A673 (cell line): ENCODE data around the gene ASIC3. TPM values are rescaled to one million over a fixed set of nuclear protein-coding genes. Genes with fewer than 3 reads are reported as not detected.

Experiments used
- BruUV-seq: library from RNA; stranded (reverse); fragments of 400-500 nt; replicated peaks from 2 replicates; lab custom pipeline; 2021; lab: Mats Ljungman, UMichigan
- CTCF ChIA-PET: fragments of 300-600 bp; sonication (Branson Sonifier 250); formaldehyde crosslinking; loops from one replicate; lab custom pipeline; 2022; ENCODE audit warnings: antibody characterized with exemption; lab: Charles Lee
- POLR2A ChIA-PET: fragments of 300-600 bp; sonication (Branson Sonifier 250); formaldehyde crosslinking; loops from one replicate; lab custom pipeline; 2022; ENCODE audit warnings: antibody characterized with exemption; ENCODE audit not compliant: low non-redundant PET; lab: Charles Lee
- DNase-seq: peaks from one replicate; pipeline ENCODE4 v3.0.0-alpha.2; 2015; ENCODE audit warnings: low spot score
- H3K27ac ChIP-seq: fragments of 200-600 bp; sonication (generic); 2 replicates; pipeline ENCODE4 v1.5.1; 2016; ENCODE audit warnings: mixed run types, low read depth, mild to moderate bottlenecking, mixed read lengths, antibody characterized with exemption, low read length; ENCODE audit not compliant: poor library complexity, severe bottlenecking
- H3K27me3 ChIP-seq: fragments of 200-600 bp; sonication (generic); replicated peaks from 2 replicates; pipeline ENCODE4 v1.6.1; 2017; ENCODE audit warnings: mixed run types, low read depth, mild to moderate bottlenecking, mixed read lengths, antibody characterized with exemption, low read length; ENCODE audit not compliant: insufficient read depth, poor library complexity
- H3K36me3 ChIP-seq: fragments of 200-600 bp; sonication (generic); 2 replicates; pipeline ENCODE4 v1.6.1; 2016; ENCODE audit warnings: mixed run types, mild to moderate bottlenecking, mixed read lengths, antibody characterized with exemption, low read length; ENCODE audit not compliant: insufficient read depth, poor library complexity, severe bottlenecking
- H3K4me1 ChIP-seq: fragments of 200-600 bp; sonication (generic); 2 replicates; pipeline ENCODE4 v1.6.1; 2017; ENCODE audit warnings: mixed run types, mild to moderate bottlenecking, mixed read lengths, antibody characterized with exemption, low read length; ENCODE audit not compliant: insufficient read depth, poor library complexity, severe bottlenecking
- H3K4me3 ChIP-seq: fragments of 200-600 bp; sonication (generic); 2 replicates; pipeline ENCODE4 v1.5.1; 2016; ENCODE audit warnings: low read depth, mixed run types, mild to moderate bottlenecking, mixed read lengths, low read length; ENCODE audit not compliant: poor library complexity, severe bottlenecking
- H3K9me3 ChIP-seq: fragments of 200-600 bp; sonication (generic); 2 replicates; pipeline ENCODE4 v1.6.1; 2016; ENCODE audit warnings: mixed run types, low read depth, mild to moderate bottlenecking, mixed read lengths, antibody characterized with exemption, low read length; ENCODE audit not compliant: poor library complexity, severe bottlenecking
- EZH2 ChIP-seq: fragments of 200-600 bp; sonication (generic); IDR thresholded peaks from 2 replicates; pipeline ENCODE4 v1.6.1; 2017; ENCODE audit warnings: borderline replicate concordance, low read depth, mild to moderate bottlenecking, mixed read lengths, antibody characterized with exemption, low read length; ENCODE audit not compliant: poor library complexity, severe bottlenecking
- intact Hi-C: fragments of 100-400 bp; cut with micrococcal nuclease; formaldehyde crosslinking; loops from one replicate; pipeline ENCODE4 v1.10.0; 2022; ENCODE audit not compliant: unreplicated experiment
- total RNA-seq: library from RNA; stranded (reverse); gene quantifications from 2 replicates; pipeline ENCODE4 v1.2.3, GENCODE V29; 2021
- TF ChIP-seq, protein P1 (sequence below): fragments of 300-800, 200-600 bp; sonication (generic); conservative IDR thresholded peaks from 2 replicates; pipeline ENCODE4 v1.5.1; 2017; ENCODE audit warnings: low read depth, mild to moderate bottlenecking, antibody characterized with exemption, low read length, moderate library complexity, mixed read lengths

ASIC3 gene
- total RNA-seq, 1 experiment from 2014 or later = 4.5 TPM

DNA sequence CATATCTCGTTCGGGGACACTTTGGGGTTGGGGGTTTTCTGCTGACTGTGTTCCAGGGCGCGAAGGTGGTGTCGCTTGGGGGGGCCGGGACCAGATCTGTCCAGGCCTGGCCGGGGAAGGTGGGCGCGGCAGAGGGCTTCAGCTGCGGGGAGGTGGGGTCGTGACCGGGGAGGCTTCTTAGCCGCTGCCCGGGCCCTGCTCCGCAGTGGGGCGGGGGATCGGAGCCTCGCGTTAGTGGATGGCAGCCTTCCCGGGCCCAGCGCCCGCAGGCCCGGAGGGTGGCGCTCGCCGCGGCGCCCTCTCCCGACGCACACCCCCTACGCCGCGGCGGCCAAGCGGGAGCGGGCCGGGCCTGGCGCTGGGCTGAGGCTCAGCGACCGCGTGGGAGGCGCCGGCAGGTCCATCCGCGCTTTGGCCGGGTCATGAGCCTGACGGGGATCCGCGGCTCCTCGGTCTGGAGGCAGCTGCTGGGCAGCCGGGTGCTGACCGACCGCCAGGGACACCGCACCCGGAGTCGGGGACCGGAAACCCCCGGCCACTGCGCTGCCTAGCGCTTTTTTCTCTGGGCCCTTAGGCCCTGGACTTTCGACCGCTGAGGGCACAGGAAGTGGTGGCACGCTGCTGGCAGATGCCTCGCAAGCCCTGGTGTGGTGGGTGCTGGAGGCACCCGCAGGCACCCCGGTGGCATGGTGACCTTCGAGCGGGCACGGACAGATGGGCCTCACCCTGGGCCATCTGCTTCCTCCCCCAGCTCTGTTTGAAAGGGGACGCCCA, 39.1 kb downstream of the ASIC3 start:
- Histone ChIP-seq H3K36me3 (peaks cover 13% of the 10 kb centered on the region), H3K27ac (peak overlapping the region; percentile 92), H3K4me3 (peak overlapping the region; percentile 95), H3K27me3 (no peaks in the 10 kb centered on the region), H3K9me3 (no peaks in the 10 kb centered on the region), H3K4me1 (peaks cover 29% of the 10 kb centered on the region)
- ChIA-PET CTCF (no interaction called here), POLR2A (no interaction called here)
- DNase-seq = peak; percentile 72
- BruUV-seq = no TSS peak
- intact Hi-C loops = no loop called here
- no peak for TF ChIP-seq EZH2
- TF ChIP-seq, protein P1, sequence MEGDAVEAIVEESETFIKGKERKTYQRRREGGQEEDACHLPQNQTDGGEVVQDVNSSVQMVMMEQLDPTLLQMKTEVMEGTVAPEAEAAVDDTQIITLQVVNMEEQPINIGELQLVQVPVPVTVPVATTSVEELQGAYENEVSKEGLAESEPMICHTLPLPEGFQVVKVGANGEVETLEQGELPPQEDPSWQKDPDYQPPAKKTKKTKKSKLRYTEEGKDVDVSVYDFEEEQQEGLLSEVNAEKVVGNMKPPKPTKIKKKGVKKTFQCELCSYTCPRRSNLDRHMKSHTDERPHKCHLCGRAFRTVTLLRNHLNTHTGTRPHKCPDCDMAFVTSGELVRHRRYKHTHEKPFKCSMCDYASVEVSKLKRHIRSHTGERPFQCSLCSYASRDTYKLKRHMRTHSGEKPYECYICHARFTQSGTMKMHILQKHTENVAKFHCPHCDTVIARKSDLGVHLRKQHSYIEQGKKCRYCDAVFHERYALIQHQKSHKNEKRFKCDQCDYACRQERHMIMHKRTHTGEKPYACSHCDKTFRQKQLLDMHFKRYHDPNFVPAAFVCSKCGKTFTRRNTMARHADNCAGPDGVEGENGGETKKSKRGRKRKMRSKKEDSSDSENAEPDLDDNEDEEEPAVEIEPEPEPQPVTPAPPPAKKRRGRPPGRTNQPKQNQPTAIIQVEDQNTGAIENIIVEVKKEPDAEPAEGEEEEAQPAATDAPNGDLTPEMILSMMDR = peak; percentile 51

DNA sequence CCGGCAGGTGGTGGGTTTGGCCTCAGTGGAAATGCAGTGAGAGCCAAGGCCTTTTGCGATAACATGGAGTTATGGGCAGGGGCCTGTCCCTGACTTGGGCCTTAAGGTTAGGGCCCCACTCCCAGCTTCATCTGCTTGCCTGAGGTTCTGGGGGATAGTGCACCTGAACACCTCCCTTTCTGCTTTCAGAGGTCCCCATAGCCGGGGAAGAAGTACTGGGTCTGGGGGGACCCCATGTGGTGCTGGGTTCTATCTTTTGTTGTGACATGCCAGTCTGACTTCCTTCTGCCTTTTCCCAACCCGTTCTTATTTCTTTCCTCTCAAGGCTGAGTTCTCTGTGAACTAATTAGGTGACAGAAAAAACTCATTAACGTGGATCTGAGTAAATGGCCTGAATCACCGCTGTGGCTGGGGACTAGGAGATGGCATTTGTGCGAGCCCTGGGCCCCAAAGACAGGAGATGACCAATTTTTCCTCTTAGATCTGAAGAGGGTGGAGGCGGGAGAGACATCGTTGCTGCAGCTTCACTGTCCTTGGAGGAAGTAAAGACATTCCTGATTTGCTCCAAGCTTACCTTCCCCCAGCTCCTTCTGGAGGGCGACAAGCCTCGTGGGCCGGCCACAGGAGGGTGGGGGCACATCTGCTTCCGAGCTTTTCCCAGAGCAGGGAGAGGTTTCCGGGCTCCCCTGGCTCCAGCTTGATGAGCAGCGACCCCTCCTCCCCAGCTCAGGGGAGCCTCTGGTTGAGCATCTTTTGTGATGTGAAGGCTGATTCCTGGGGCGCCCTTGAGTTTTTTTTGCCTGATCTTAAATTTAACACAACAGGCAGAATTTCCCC, 39.9 kb downstream of the ASIC3 start:
- BruUV-seq = TSS peak; percentile 26
- Histone ChIP-seq H3K27me3 (no peaks in the 10 kb centered on the region), H3K4me1 (peaks cover 25% of the 10 kb centered on the region), H3K4me3 (peak overlapping the region; percentile 95), H3K27ac (peak overlapping the region; percentile 92), H3K36me3 (peaks cover 15% of the 10 kb centered on the region), H3K9me3 (no peaks in the 10 kb centered on the region)
- DNase-seq = no peak
- intact Hi-C loops = no loop called here
- ChIA-PET POLR2A (no interaction called here), CTCF (no interaction called here)
- TF ChIP-seq EZH2 = no peak
- TF ChIP-seq, protein P1 = no peak

DNA sequence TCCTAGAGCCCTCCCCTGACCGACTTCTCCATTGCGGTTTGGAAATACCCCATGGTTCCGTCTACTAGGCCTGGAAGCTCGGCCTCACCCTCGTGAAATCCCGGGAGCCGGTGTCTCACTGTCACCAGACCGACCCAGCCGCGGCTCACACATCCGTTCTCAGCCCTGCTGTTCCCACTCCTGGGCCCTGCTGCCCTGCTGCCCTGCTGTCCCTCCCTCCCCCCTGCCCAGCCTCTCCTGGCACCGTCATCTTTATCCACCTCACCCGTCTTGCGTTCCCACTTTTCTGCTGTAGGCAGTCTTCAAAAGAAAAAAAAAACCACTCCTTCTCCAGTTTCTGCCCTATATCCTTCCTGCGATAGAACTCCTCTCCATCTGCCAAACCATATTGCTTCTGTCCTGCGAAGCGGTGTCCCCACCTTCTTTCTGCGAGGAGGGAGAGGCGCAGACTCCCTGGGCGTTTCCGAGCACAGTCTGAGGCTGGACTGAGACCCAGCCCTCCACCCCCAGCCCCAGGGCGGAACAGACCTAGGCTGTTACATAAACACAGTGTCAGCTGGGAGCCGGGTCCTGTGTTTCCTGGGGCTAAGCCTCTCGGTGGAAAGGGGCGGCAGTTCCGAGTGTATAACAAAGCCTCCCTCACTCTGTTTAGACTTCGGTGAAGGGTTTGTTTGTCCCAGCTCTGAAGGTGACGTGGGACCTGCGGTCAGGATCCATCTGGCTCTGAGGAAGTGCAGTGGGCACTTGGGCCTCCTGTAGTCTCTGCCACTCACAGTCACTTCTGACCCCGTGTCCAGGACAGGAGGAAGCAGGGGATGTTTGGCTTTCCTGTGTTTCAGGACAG, 40.7 kb downstream of the ASIC3 start:
- H3K4me3 ChIP-seq = no peak overlapping the region
- intact Hi-C loops = no loop called here
- no peak for DNase-seq
- no TSS peak for BruUV-seq
- no peak for TF ChIP-seq EZH2
- TF ChIP-seq, protein P1 = no peak
- POLR2A ChIA-PET = no interaction called here
- H3K4me1 ChIP-seq = peaks cover 20% of the 10 kb centered on the region
- H3K27ac ChIP-seq = peak overlapping the region; percentile 30
- H3K36me3 ChIP-seq = peaks cover 18% of the 10 kb centered on the region
- no peaks in the 10 kb centered on the region for H3K9me3 ChIP-seq
- no peaks in the 10 kb centered on the region for H3K27me3 ChIP-seq
- CTCF ChIA-PET = no interaction called here
